ENCODE data around the gene GPR107. TPM values are rescaled to one million over a fixed set of nuclear protein-coding genes. Genes with fewer than 3 reads are reported as not detected.
A peak's percentile ranks its signal among the peaks of the same experiment; 100 is the strongest.

GPR107 gene
- total RNA-seq, 4 donors from 2014 or later: 19.9 to 34.7 (median 30.8) TPM

GRCh38 chr9:130060296-130060695, 6.6 kb downstream of the GPR107 start:
- H3K4me3 ChIP-seq: no peak overlapping the region
- peaks cover 0 to 38% (median 22%) of the 10 kb centered on the region in 4 donors for H3K4me1 ChIP-seq
- no peak for TF ChIP-seq CTCF (IDR thresholded peaks at IDR 0.05)
- no peaks in the 10 kb centered on the region for H3K9me3 ChIP-seq
- H3K27ac ChIP-seq (replicated peaks in 1 of 4): no peak overlapping the region
- intact Hi-C loops (cut with DNase I): no loop called here
- H3K27me3 ChIP-seq: no peaks in the 10 kb centered on the region
- H3K36me3 ChIP-seq: peaks cover 0 to 15% (median 5%) of the 10 kb centered on the region in 4 donors
- WGBS: 86% methylated on average over 7 of the region's 7 CpGs
- no peak for DNase-seq (ENCODE audit: extremely low spot score)

GRCh38 chr9:130062750-130063149, 9.0 kb downstream of the GPR107 start:
- WGBS: 67% methylated on average over 2 of the region's 2 CpGs
- intact Hi-C loops (cut with DNase I): no loop called here
- H3K27ac ChIP-seq (replicated peaks in 1 of 4): no peak overlapping the region
- H3K4me3 ChIP-seq: no peak overlapping the region
- no peaks in the 10 kb centered on the region for H3K9me3 ChIP-seq
- H3K27me3 ChIP-seq: no peaks in the 10 kb centered on the region
- H3K4me1 ChIP-seq: peaks cover 0 to 31% (median 22%) of the 10 kb centered on the region in 4 donors
- TF ChIP-seq CTCF (IDR thresholded peaks at IDR 0.05): no peak
- no peak for TF ChIP-seq POLR2A (IDR thresholded peaks at IDR 0.05; ENCODE audit: low read depth)
- no peak for TF ChIP-seq POLR2AphosphoS5 (IDR thresholded peaks at IDR 0.05)
- no peak for TF ChIP-seq EP300 (IDR thresholded peaks at IDR 0.05)
- no peak for DNase-seq (ENCODE audit: extremely low spot score)
- H3K36me3 ChIP-seq: peaks cover 0 to 15% (median 5%) of the 10 kb centered on the region in 4 donors

- intact Hi-C loops (cut with DNase I): no loop called here
- Histone ChIP-seq H3K4me1 (peaks cover 0 to 38% (median 33%) of the 10 kb centered on the region in 4 donors), H3K27me3 (no peaks in the 10 kb centered on the region), H3K27ac (replicated peaks in 1 of 4) (no peak overlapping the region), H3K36me3 (peaks cover 0 to 3% (median 0%) of the 10 kb centered on the region in 4 donors), H3K9me3 (no peaks in the 10 kb centered on the region), H3K4me3 (no peak overlapping the region)
- no peak for DNase-seq (ENCODE audit: extremely low spot score)
- WGBS: 92% methylated on average over 4 of the region's 4 CpGs
- TF ChIP-seq CTCF (IDR thresholded peaks at IDR 0.05) (no peak), POLR2A (IDR thresholded peaks at IDR 0.05; ENCODE audit: low read depth) (no peak), EP300 (IDR thresholded peaks at IDR 0.05) (no peak), POLR2AphosphoS5 (IDR thresholded peaks at IDR 0.05) (no peak)
Measured at GRCh38 chr9:130064621-130065020, 10.9 kb downstream of the GPR107 start.

- peaks cover 12 to 45% (median 39%) of the 10 kb centered on the region in 4 donors for H3K4me1 ChIP-seq
- 92% methylated on average over 1 of the region's 1 CpG for WGBS
- DNase-seq (ENCODE audit: extremely low spot score): no peak
- intact Hi-C loops (cut with DNase I): no loop called here
- H3K4me3 ChIP-seq: no peak overlapping the region
- no peaks in the 10 kb centered on the region for H3K9me3 ChIP-seq
- H3K36me3 ChIP-seq: no peaks in the 10 kb centered on the region
- no peaks in the 10 kb centered on the region for H3K27me3 ChIP-seq
- no peak for TF ChIP-seq POLR2A (IDR thresholded peaks at IDR 0.05; ENCODE audit: low read depth)
- no peak for TF ChIP-seq EP300 (IDR thresholded peaks at IDR 0.05)
- TF ChIP-seq POLR2AphosphoS5 (IDR thresholded peaks at IDR 0.05): no peak
- H3K27ac ChIP-seq (replicated peaks in 1 of 4): peak overlapping the region; percentile 42 to 60 (median 52)
Measured at GRCh38 chr9:130069048-130069447, 15.3 kb downstream of the GPR107 start.

GRCh38 chr9:130072515-130073235, 19.0 kb downstream of the GPR107 start:
- H3K4me1 ChIP-seq: peaks cover 18 to 43% (median 34%) of the 10 kb centered on the region in 4 donors
- no peak overlapping the region for H3K27ac ChIP-seq (replicated peaks in 1 of 4)
- H3K4me3 ChIP-seq: no peak overlapping the region
- no peaks in the 10 kb centered on the region for H3K27me3 ChIP-seq
- TF ChIP-seq POLR2AphosphoS5 (IDR thresholded peaks at IDR 0.05): no peak
- TF ChIP-seq POLR2A (IDR thresholded peaks at IDR 0.05; ENCODE audit: low read depth): no peak
- no peak for TF ChIP-seq EP300 (IDR thresholded peaks at IDR 0.05)
- TF ChIP-seq CTCF (IDR thresholded peaks at IDR 0.05): no peak
- H3K36me3 ChIP-seq: peaks cover 16 to 22% (median 20%) of the 10 kb centered on the region in 4 donors
- intact Hi-C loops (cut with DNase I): no loop called here
- 83% methylated on average over 9 of the region's 9 CpGs for WGBS
- H3K9me3 ChIP-seq: no peaks in the 10 kb centered on the region
- no peak for DNase-seq (ENCODE audit: extremely low spot score)

Data from esophagus muscularis mucosa (tissue), 4 donors.